Measurements from ENCODE around the gene BACE2.
"Not testable (repeated sequence)": the region's sequence is repeated elsewhere in the genome, so short reads cannot be mapped to it uniquely, and the experiment has no call there.

The BACE2 gene

GRCh38 chr21:41283211-41283818 is 115.4 kb downstream of the BACE2 start:
- DNase-seq: peak; percentile 54 to 74

DNA sequence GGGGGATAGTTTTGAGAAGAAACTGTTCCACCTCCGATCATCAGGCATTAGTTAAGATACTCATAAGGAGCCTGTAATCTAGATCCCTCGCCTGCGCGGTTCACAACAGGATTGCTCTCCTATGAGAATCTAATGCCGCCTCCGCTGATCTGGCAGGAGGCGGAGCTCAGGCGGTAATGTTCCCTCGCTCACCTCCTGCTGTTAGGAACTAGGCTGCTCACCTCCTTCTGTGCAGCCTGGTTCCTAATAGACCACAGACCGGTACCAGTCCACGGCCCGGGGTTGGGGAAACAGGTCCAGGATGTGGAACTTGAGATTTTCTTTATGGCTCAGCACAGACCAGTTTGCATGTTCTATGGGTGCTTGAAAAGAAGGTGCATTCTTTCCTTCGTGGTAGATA is 121.5 kb downstream of the BACE2 start:
- DNase-seq: no peak

- DNase-seq: no peak
These were observed 122.3 kb downstream of the BACE2 start for GRCh38 chr21:41290106-41290799.

GRCh38 chr21:41294548-41295231 is 126.7 kb downstream of the BACE2 start:
- no peak for DNase-seq

- no peak for DNase-seq
These were observed 127.8 kb downstream of the BACE2 start for GRCh38 chr21:41295721-41296254.

GRCh38 chr21:41302976-41303375 is 135.0 kb downstream of the BACE2 start:
- no peak for DNase-seq

- DNase-seq: no peak
These were observed 136.2 kb downstream of the BACE2 start for GRCh38 chr21:41304068-41304720.

GRCh38 chr21:41307219-41307618 is 139.3 kb downstream of the BACE2 start:
- DNase-seq: no peak

DNA sequence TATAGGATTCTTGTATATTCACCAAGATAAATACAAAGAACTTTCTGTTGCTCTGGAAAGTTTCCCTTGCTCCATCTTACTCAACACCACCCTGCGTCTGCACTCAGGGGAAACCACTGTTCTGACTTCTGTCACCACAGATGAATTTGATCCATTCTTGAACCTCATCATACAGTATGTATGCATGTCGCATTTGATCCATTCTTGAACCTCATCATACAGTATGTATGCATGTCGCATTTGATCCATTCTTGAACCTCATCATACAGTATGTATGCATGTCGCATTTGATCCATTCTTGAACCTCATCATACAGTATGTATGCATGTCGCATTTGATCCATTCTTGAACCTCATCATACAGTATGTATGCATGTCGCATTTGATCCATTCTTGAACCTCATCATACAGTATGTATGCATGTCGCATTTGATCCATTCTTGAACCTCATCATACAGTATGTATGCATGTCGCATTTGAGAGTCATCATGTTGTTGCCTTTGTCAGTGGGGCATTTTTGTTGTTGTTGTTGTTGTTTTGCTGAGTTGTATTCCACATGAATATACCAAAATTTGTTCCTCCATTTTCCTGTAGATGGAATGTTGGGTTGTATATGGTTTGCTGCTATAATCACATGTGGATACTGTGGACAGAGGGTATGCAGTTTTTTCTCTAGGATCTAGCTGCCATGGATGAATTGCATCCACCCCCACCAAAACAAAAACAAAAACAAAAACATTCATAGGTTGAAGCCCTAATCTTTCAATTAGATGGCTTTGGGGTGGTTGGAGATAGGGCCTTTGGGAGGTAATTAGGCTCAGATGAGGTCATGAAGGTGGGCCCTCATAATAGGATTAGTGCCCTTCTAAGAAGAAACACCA is 145.6 kb downstream of the BACE2 start:
- not testable (repeated sequence) for DNase-seq

GRCh38 chr21:41315726-41316125 is 147.8 kb downstream of the BACE2 start:
- DNase-seq: no peak

DNA sequence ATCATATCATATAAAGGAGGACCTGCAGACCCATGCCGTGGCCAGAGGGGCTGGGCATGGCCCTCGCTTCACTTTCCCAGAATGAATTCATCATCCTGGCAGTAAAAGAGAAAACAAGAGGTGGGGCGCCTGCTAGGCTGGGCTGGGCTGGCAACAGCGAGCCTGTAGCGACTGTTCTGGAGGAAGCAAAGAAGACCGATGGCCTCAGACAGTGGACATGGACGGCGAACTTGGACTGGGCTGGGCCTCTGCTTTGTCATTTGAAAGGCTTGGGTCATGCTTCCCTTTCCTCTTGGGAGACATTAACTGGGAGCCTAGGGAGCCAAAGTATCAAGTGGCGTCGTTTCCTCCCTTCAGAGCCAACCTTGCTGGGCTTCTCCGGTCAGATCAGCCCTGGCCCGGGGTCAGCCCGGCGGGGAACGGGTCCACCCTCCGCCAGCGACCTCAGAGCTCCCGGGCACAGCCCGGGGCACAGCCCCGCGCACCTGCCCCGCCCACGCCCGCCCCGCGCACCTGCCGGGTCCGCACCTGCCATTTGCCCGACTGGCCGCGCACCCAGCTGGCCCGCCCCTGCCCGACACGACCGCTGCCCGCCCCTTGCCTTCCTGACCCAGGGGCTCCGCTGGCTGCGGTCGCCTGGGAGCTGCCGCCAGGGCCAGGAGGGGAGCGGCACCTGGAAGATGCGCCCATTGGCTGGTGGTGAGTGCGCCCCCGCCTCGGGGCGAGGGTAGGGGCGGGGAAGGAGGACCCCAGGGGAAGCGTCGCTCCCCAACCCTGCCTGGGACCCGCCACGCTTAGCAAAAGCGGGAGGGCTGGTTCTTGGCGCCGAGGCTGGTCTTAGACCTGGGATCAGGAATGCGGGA is 148.5 kb downstream of the BACE2 start, which contains the start of gene FAM3B:
Gene FAM3B (plus strand): TSS at position 602 of the 863 bp plus-strand sequence. CDS start 79 bp downstream, at position 681.
- DNase-seq: no peak

GRCh38 chr21:41317063-41317392 is 149.1 kb downstream of the BACE2 start:
- no peak for DNase-seq

DNA sequence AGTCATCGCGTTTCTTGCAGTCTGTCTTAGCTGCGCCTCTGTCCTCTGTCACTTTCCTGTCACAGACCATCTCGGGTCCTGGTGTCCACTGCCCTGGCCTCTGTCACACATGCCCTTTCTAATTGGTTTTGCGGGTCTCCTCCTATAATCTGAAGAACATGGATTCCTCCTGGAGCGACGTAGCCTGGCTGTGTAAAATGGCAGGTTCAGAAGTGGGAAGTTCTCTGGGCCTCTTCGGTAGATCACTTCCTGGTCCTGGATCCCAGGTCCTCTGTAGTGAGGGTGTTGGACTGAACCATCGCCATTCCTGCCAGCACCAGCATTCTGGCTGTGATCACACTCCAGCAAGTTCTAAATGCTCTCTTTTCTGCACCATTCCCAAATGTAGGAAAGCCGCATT is 149.5 kb downstream of the BACE2 start:
- no peak for DNase-seq

DNA sequence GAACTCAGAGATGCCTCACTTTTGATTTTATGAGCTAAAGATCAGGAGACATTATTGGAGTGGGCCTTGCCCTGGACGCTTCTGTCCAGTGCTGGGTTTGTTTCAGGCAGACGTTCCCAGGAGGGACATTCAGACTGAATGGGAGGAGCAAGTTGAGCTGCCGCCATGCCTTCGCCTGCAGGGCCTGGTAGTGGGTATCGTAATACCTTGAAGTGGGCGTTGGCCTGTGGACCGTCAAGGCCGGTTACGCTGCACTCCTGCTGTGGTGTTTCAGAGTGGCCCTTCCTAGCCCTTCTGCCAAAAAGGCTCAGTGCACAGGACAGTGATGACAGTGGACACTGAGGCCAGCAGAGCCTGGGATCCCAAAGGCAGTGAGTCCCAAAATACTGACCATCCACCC is 150.3 kb downstream of the BACE2 start:
- no peak for DNase-seq

DNA sequence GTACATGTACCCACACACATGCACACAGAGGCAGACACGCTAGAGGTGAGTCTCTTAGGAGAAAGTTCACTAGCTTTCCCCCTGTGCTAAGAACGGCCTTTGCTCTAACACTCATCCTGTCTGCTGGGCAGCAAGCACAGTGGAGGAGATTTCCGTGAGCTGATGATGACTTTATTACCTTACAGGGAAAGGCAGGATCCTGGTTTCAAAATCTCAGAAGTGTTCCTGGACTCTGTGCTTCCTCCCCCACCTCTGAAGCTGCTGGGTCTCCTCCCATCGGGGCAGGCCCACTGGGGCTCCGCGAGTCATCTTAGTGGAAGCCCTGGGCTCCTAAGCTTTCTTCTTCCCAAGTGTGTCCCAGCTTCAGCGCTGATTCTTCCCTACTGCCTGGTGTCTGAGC is 151.3 kb downstream of the BACE2 start:
- no peak for DNase-seq

DNA sequence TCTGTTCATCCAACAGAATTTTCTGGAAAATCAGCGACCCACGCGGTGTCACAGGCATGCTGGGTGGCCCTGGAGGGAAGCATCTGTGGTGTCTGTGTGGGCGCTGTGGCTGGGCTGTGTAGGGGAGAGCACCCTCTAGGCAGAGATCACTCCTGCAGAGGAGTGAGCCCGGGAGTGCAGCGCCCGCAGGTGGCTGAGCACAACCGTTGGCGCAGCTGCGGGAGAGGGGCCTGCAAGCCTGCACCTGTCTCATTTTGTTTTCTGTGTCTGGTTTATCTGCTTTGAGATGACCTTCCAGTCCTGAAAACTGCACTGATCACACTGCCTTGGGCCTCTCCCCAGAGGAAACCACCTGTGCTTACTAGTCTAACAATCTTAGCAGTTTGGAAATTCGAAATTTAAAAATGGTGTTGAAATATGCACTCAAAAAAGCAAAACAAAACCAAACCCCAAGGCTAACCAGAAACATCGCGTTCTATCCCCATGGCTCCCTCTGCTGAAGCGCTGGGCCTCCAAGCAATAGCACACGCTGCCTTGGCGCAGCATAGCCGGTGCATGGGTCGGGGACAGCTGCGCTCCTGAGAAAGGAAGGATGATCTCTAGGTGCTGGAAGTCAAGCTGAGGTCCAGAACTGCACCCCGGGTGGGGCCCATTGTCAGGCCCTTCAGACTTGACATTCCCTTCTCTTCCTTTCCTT is 153.4 kb downstream of the BACE2 start:
- DNase-seq: no peak

DNA sequence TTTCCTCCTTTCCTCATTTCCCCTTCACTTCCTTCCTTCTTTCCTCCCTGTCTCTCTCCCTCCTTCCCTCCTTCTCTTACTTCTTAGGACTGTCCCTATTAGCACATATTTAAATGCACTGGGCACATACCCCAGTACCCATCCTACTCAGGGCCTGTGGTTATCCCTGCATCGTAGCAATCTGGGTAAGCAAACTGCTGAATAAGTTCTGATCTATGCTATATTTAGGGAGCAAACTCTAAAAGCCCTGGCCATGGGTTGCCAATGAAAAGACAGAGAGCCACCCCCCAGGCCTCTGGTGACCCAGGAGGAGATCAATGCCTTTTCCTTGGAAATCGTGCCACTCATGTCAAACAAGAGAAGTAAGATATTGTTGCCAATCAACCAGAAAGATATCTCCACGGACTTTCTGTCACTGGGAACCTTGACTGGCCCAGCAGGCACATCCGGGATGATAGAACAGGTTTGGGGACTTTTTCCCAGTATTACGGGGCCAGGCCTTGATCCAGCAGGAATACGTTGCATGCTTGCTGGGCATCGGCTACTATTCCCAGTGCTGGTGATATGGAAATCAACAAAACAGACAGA is 154.0 kb downstream of the BACE2 start:
- no peak for DNase-seq

- no peak for DNase-seq
These were observed 154.8 kb downstream of the BACE2 start for GRCh38 chr21:41322496-41323382.

All from CD4-positive, alpha-beta T cell treated with Interferon alpha-2 for 1 hour (primary cell).